Thyroid gland (tissue), 4 donors: ENCODE measurements around the gene PPP6C.

Experiments
- CTCF ChIP-seq, 6 experiments: fragments of 200-600 bp in 3 of 6; fragments of 450-650 bp in 3 of 6; sonication (generic) in 3 of 6; IDR thresholded peaks; one replicate each; pipeline ENCODE4 v1.5.1; 2016 to 2019; ENCODE audit warnings: antibody characterized with exemption in 6 of 6, mild to moderate bottlenecking in 2 of 6, inconsistent platforms in 1 of 6, moderate library complexity in 1 of 6
- POLR2A ChIP-seq, 2 donors: fragments of 450-650 bp; IDR thresholded peaks; one replicate each; pipeline ENCODE4 v1.6.1; 2017; ENCODE audit warnings: antibody characterized with exemption in 2 of 2, mild to moderate bottlenecking in 2 of 2, moderate library complexity in 1 of 2

GRCh38 chr9:125119643-125120286 is 69.8 kb downstream of the PPP6C start:
- TF ChIP-seq POLR2A (IDR thresholded peaks at IDR 0.05): no peak
- no peak for TF ChIP-seq CTCF (IDR thresholded peaks at IDR 0.05)
